ENCODE measurements around the gene ADGRL1. TPM values are rescaled to one million over a fixed set of nuclear protein-coding genes. Genes with fewer than 3 reads are reported as not detected.
"Not testable (repeated sequence)": the region's sequence is repeated elsewhere in the genome, so short reads cannot be mapped to it uniquely, and the experiment has no call there.

The ADGRL1 gene
- polyA plus RNA-seq, 2 donors = 4.7 to 11.1 TPM

GRCh38 chr19:14148751-14149410 lies 57.1 kb downstream of the ADGRL1 start:
- Histone ChIP-seq H3K9me3 (ENCODE audit: control insufficient read depth in 2 of 2, insufficient read depth in 1 of 2, low read depth in 1 of 2, low read length in 1 of 2) (no peaks in the 10 kb centered on the region), H3K4me1 (ENCODE audit: control insufficient read depth in 2 of 2, insufficient read depth in 2 of 2, low read length in 1 of 2) (peaks cover 0 to 18% of the 10 kb centered on the region in 2 donors), H3K27ac (ENCODE audit: low read depth in 2 of 2, low read length in 1 of 2) (peak overlapping the region; percentile 80 to 83), H3K36me3 (ENCODE audit: control insufficient read depth in 2 of 2, insufficient read depth in 2 of 2, low read length in 1 of 2) (peaks cover 0 to 6% of the 10 kb centered on the region in 2 donors), H3K4me3 (ENCODE audit: low read depth in 1 of 2, low read length in 2 of 2) (no peak overlapping the region), H3K27me3 (ENCODE audit: control insufficient read depth in 1 of 2, insufficient read depth in 2 of 2, low read length in 2 of 2) (no peaks in the 10 kb centered on the region)
- 60 to 65% methylated on average over 12 to 13 of the region's 13 CpGs for WGBS, 2 donors

GRCh38 chr19:14147797-14148605 lies 58.0 kb downstream of the ADGRL1 start:
- no peaks in the 10 kb centered on the region for H3K27me3 ChIP-seq (ENCODE audit: control insufficient read depth in 1 of 2, insufficient read depth in 2 of 2, low read length in 2 of 2)
- H3K4me1 ChIP-seq (ENCODE audit: control insufficient read depth in 2 of 2, insufficient read depth in 2 of 2, low read length in 1 of 2) = peaks cover 0 to 18% of the 10 kb centered on the region in 2 donors
- WGBS, 2 donors = 34 to 40% methylated on average over 20 of the region's 20 CpGs
- H3K4me3 ChIP-seq (ENCODE audit: low read depth in 1 of 2, low read length in 2 of 2) = no peak overlapping the region
- H3K9me3 ChIP-seq (ENCODE audit: control insufficient read depth in 2 of 2, insufficient read depth in 1 of 2, low read depth in 1 of 2, low read length in 1 of 2) = no peaks in the 10 kb centered on the region
- peak overlapping the region; percentile 33 to 83 for H3K27ac ChIP-seq (ENCODE audit: low read depth in 2 of 2, low read length in 1 of 2)
- peaks cover 0 to 6% of the 10 kb centered on the region in 2 donors for H3K36me3 ChIP-seq (ENCODE audit: control insufficient read depth in 2 of 2, insufficient read depth in 2 of 2, low read length in 1 of 2)

- Histone ChIP-seq H3K27ac (ENCODE audit: low read depth in 2 of 2, low read length in 1 of 2) (no peak overlapping the region), H3K4me3 (ENCODE audit: low read depth in 1 of 2, low read length in 2 of 2) (no peak overlapping the region), H3K9me3 (ENCODE audit: control insufficient read depth in 2 of 2, insufficient read depth in 1 of 2, low read depth in 1 of 2, low read length in 1 of 2) (no peaks in the 10 kb centered on the region), H3K4me1 (ENCODE audit: control insufficient read depth in 2 of 2, insufficient read depth in 2 of 2, low read length in 1 of 2) (peaks cover 0 to 18% of the 10 kb centered on the region in 2 donors), H3K27me3 (ENCODE audit: control insufficient read depth in 1 of 2, insufficient read depth in 2 of 2, low read length in 2 of 2) (no peaks in the 10 kb centered on the region), H3K36me3 (ENCODE audit: control insufficient read depth in 2 of 2, insufficient read depth in 2 of 2, low read length in 1 of 2) (peaks cover 0 to 2% of the 10 kb centered on the region in 2 donors)
- 52 to 54% methylated on average over 7 of the region's 7 CpGs for WGBS, 2 donors
Measured at GRCh38 chr19:14146789-14147216, 59.2 kb downstream of the ADGRL1 start.

GRCh38 chr19:14146169-14146568 lies 59.8 kb downstream of the ADGRL1 start:
- H3K36me3 ChIP-seq (ENCODE audit: control insufficient read depth in 2 of 2, insufficient read depth in 2 of 2, low read length in 1 of 2); H3K27ac ChIP-seq (ENCODE audit: low read depth in 2 of 2, low read length in 1 of 2); H3K9me3 ChIP-seq (ENCODE audit: control insufficient read depth in 2 of 2, insufficient read depth in 1 of 2, low read depth in 1 of 2, low read length in 1 of 2); H3K4me3 ChIP-seq (ENCODE audit: low read depth in 1 of 2, low read length in 2 of 2); H3K27me3 ChIP-seq (ENCODE audit: control insufficient read depth in 1 of 2, insufficient read depth in 2 of 2, low read length in 2 of 2): not testable (repeated sequence)
- 91 to 92% methylated on average over 10 of the region's 10 CpGs for WGBS, 2 donors
- H3K4me1 ChIP-seq (ENCODE audit: control insufficient read depth in 2 of 2, insufficient read depth in 2 of 2, low read length in 1 of 2) = peaks cover 0 to 18% of the 10 kb centered on the region in 2 donors

- Histone ChIP-seq H3K4me1 (ENCODE audit: control insufficient read depth in 2 of 2, insufficient read depth in 2 of 2, low read length in 1 of 2) (peaks cover 0 to 17% of the 10 kb centered on the region in 2 donors), H3K27me3 (ENCODE audit: control insufficient read depth in 1 of 2, insufficient read depth in 2 of 2, low read length in 2 of 2) (no peaks in the 10 kb centered on the region), H3K4me3 (ENCODE audit: low read depth in 1 of 2, low read length in 2 of 2) (no peak overlapping the region), H3K36me3 (ENCODE audit: control insufficient read depth in 2 of 2, insufficient read depth in 2 of 2, low read length in 1 of 2) (no peaks in the 10 kb centered on the region), H3K9me3 (ENCODE audit: control insufficient read depth in 2 of 2, insufficient read depth in 1 of 2, low read depth in 1 of 2, low read length in 1 of 2) (no peaks in the 10 kb centered on the region), H3K27ac (ENCODE audit: low read depth in 2 of 2, low read length in 1 of 2) (no peak overlapping the region)
- 84 to 88% methylated on average over 6 of the region's 6 CpGs for WGBS, 2 donors
Measured at GRCh38 chr19:14145381-14145780, 60.6 kb downstream of the ADGRL1 start.

- H3K4me3 ChIP-seq (ENCODE audit: low read depth in 1 of 2, low read length in 2 of 2) = no peak overlapping the region
- H3K4me1 ChIP-seq (ENCODE audit: control insufficient read depth in 2 of 2, insufficient read depth in 2 of 2, low read length in 1 of 2) = no peaks in the 10 kb centered on the region
- WGBS, 2 donors = 88 to 90% methylated on average over 12 of the region's 12 CpGs
Measured at GRCh38 chr19:14142262-14143190, 63.4 kb downstream of the ADGRL1 start.

GRCh38 chr19:14141041-14141440 lies 64.9 kb downstream of the ADGRL1 start:
- Histone ChIP-seq H3K4me1 (ENCODE audit: control insufficient read depth in 2 of 2, insufficient read depth in 2 of 2, low read length in 1 of 2) (no peaks in the 10 kb centered on the region), H3K27ac (ENCODE audit: low read depth in 2 of 2, low read length in 1 of 2) (no peak overlapping the region), H3K4me3 (ENCODE audit: low read depth in 1 of 2, low read length in 2 of 2) (no peak overlapping the region), H3K27me3 (ENCODE audit: control insufficient read depth in 1 of 2, insufficient read depth in 2 of 2, low read length in 2 of 2) (no peaks in the 10 kb centered on the region), H3K9me3 (ENCODE audit: control insufficient read depth in 2 of 2, insufficient read depth in 1 of 2, low read depth in 1 of 2, low read length in 1 of 2) (no peaks in the 10 kb centered on the region), H3K36me3 (ENCODE audit: control insufficient read depth in 2 of 2, insufficient read depth in 2 of 2, low read length in 1 of 2) (no peaks in the 10 kb centered on the region)
- 92 to 93% methylated on average over 8 of the region's 8 CpGs for WGBS, 2 donors

More at GRCh38 chr19:14142262-14143190, 63.4 kb downstream of the ADGRL1 start:
- Histone ChIP-seq H3K27ac (ENCODE audit: low read depth in 2 of 2, low read length in 1 of 2) (no peak overlapping the region), H3K9me3 (ENCODE audit: control insufficient read depth in 2 of 2, insufficient read depth in 1 of 2, low read depth in 1 of 2, low read length in 1 of 2) (no peaks in the 10 kb centered on the region), H3K27me3 (ENCODE audit: control insufficient read depth in 1 of 2, insufficient read depth in 2 of 2, low read length in 2 of 2) (no peaks in the 10 kb centered on the region), H3K36me3 (ENCODE audit: control insufficient read depth in 2 of 2, insufficient read depth in 2 of 2, low read length in 1 of 2) (no peaks in the 10 kb centered on the region)

GRCh38 chr19:14139944-14140343 lies 66.0 kb downstream of the ADGRL1 start:
- peak overlapping the region in 1 of 2 donors; percentile 24 for H3K27ac ChIP-seq (ENCODE audit: low read depth in 2 of 2, low read length in 1 of 2)
- peaks cover 0 to 3% of the 10 kb centered on the region in 2 donors for H3K4me1 ChIP-seq (ENCODE audit: control insufficient read depth in 2 of 2, insufficient read depth in 2 of 2, low read length in 1 of 2)
- 71 to 80% methylated on average over 9 of the region's 9 CpGs for WGBS, 2 donors

More at GRCh38 chr19:14139944-14140343, 66.0 kb downstream of the ADGRL1 start:
- Histone ChIP-seq H3K4me3 (ENCODE audit: low read depth in 1 of 2, low read length in 2 of 2) (no peak overlapping the region), H3K27me3 (ENCODE audit: control insufficient read depth in 1 of 2, insufficient read depth in 2 of 2, low read length in 2 of 2) (no peaks in the 10 kb centered on the region), H3K36me3 (ENCODE audit: control insufficient read depth in 2 of 2, insufficient read depth in 2 of 2, low read length in 1 of 2) (no peaks in the 10 kb centered on the region), H3K9me3 (ENCODE audit: control insufficient read depth in 2 of 2, insufficient read depth in 1 of 2, low read depth in 1 of 2, low read length in 1 of 2) (no peaks in the 10 kb centered on the region)
